Sigmoid colon (tissue), 7 donors: Measurements from ENCODE around the gene SMYD4. TPM values are rescaled to one million over a fixed set of nuclear protein-coding genes. Genes with fewer than 3 reads are reported as not detected.

ENCODE experiments used
- DNase-seq: peaks from one replicate; pipeline ENCODE4 v3.0.0-alpha.2; 2019
- H3K27ac ChIP-seq, 4 donors: fragments of 200-600 bp; sonication (generic); one replicate each; pipeline ENCODE4 v1.5.1; 2016 to 2019; ENCODE audit warnings: mild to moderate bottlenecking in 1 of 4
- H3K27me3 ChIP-seq, 3 donors: fragments of 200-600 bp; sonication (generic); one replicate each; pipeline ENCODE4 v1.5.1; 2019; ENCODE audit warnings: mild to moderate bottlenecking in 1 of 3
- H3K36me3 ChIP-seq, 4 donors: fragments of 200-600 bp; sonication (generic); one replicate each; pipeline ENCODE4 v1.5.1; 2016 to 2019
- H3K4me1 ChIP-seq, 4 donors: fragments of 200-600 bp; sonication (generic); one replicate each; pipeline ENCODE4 v1.5.1; 2017 to 2019
- H3K4me3 ChIP-seq, 4 donors: fragments of 200-600 bp; sonication (generic); one replicate each; pipeline ENCODE4 v1.5.1; 2017 to 2019; ENCODE audit warnings: mild to moderate bottlenecking in 2 of 4, moderate library complexity in 1 of 4
- H3K9me3 ChIP-seq, 4 donors: fragments of 200-600 bp in 3 of 4; sonication (generic) in 3 of 4; one replicate each; pipeline versions ENCODE4 v1.5.1 to v1.6.1; 2013 to 2019
- EP300 ChIP-seq, 4 donors: sonication (generic); formaldehyde crosslinking; IDR thresholded peaks; one replicate each; pipeline ENCODE4 v1.6.1; 2017; ENCODE audit warnings: antibody characterized with exemption in 4 of 4
- POLR2A ChIP-seq, 2 donors: fragments of 450-650 bp; IDR thresholded peaks; one replicate each; pipeline ENCODE4 v1.6.1; 2016; ENCODE audit warnings: antibody characterized with exemption in 2 of 2, mild to moderate bottlenecking in 2 of 2, moderate library complexity in 2 of 2
- POLR2AphosphoS5 ChIP-seq, 4 donors: sonication (generic); formaldehyde crosslinking; IDR thresholded peaks; one replicate each; pipeline ENCODE4 v1.6.1; 2017; ENCODE audit warnings: antibody characterized with exemption in 4 of 4
- WGBS, 2 donors: extraction: QIAGEN DNeasy Blood & Tissue Kit; methylation state at CpG; one replicate each; pipeline ENCODE4 v1.1.7; 2013; 5-methylcytosine and 5-hydroxymethylcytosine counted together
- intact Hi-C: fragments of 100-400 bp; cut with DNase I; formaldehyde crosslinking; loops from one replicate; pipeline ENCODE4 v1.15.1; 2023
- polyA plus RNA-seq, 3 donors: library from polyadenylated mRNA; stranded (reverse); fragments of 200-250 nt; gene quantifications; one replicate each; pipeline ENCODE4 v1.2.3, GENCODE V29; 2013
- total RNA-seq, 4 donors: library from RNA; depleted of rRNA; stranded (reverse); fragments of >200 nt; gene quantifications; one replicate each; pipeline ENCODE4 v1.1.0, GENCODE V29; 2016
- TF ChIP-seq, protein P1 (sequence below), 4 experiments: fragments of 450-650 bp in 3 of 4; fragments of 200-600 bp in 1 of 4; IDR thresholded peaks; one replicate each; pipeline ENCODE4 v1.5.1; 2016 to 2019; ENCODE audit warnings: antibody characterized with exemption in 4 of 4, mild to moderate bottlenecking in 3 of 4, moderate library complexity in 2 of 4
- donor health status: healthy with polysubstance abuse.
- donor health status: Bipolar disorder and iron deficiency.
- donor health status: healthy.

The SMYD4 gene
- total and polyA plus RNA-seq, 7 donors: 2.4 to 19.1 (median 14.3) TPM

GRCh38 chr17:1730326-1731193 is 99.1 kb downstream of the SMYD4 start:
- peak; percentile 95 for DNase-seq
- Histone ChIP-seq H3K36me3 (peaks cover 5 to 60% (median 29%) of the 10 kb centered on the region in 4 donors), H3K27me3 (no peaks in the 10 kb centered on the region), H3K9me3 (no peaks in the 10 kb centered on the region), H3K4me1 (peaks cover 0 to 48% (median 26%) of the 10 kb centered on the region in 4 donors), H3K27ac (peak overlapping the region; percentile 76 to 85 (median 83)), H3K4me3 (peak overlapping the region in 3 of 4 donors; percentile 10 to 13 (median 13))
- TF ChIP-seq POLR2A (IDR thresholded peaks at IDR 0.05) (no peak), POLR2AphosphoS5 (IDR thresholded peaks at IDR 0.05) (peak; percentile 46 to 77 (median 66)), EP300 (IDR thresholded peaks at IDR 0.05) (no peak)
- TF ChIP-seq, protein P1, sequence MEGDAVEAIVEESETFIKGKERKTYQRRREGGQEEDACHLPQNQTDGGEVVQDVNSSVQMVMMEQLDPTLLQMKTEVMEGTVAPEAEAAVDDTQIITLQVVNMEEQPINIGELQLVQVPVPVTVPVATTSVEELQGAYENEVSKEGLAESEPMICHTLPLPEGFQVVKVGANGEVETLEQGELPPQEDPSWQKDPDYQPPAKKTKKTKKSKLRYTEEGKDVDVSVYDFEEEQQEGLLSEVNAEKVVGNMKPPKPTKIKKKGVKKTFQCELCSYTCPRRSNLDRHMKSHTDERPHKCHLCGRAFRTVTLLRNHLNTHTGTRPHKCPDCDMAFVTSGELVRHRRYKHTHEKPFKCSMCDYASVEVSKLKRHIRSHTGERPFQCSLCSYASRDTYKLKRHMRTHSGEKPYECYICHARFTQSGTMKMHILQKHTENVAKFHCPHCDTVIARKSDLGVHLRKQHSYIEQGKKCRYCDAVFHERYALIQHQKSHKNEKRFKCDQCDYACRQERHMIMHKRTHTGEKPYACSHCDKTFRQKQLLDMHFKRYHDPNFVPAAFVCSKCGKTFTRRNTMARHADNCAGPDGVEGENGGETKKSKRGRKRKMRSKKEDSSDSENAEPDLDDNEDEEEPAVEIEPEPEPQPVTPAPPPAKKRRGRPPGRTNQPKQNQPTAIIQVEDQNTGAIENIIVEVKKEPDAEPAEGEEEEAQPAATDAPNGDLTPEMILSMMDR (IDR thresholded peaks at IDR 0.05): no peak
- intact Hi-C loops: no loop called here
- 84 to 86% methylated on average over 40 of the region's 40 CpGs for WGBS, 2 donors

DNA sequence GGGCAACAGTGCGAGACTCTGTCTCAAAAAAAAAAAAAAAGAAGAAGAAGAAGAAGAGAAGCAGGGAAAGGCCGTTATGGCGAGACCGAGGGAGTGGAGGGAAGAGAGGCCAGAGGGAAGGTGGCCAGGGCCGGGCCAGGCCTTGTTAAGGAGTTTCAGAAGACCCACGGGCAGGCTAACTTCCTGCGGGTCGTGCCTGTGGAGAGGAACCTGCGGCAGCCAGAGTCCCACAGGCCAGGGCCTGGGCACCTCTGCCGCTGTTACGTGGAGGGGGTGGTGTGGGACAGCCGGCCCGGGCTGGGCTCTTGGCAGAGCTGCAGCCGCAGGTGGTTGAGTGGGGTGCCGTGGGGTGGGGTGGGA is 99.8 kb downstream of the SMYD4 start:
- TF ChIP-seq POLR2AphosphoS5 (IDR thresholded peaks at IDR 0.05) (no peak), EP300 (IDR thresholded peaks at IDR 0.05) (no peak), POLR2A (IDR thresholded peaks at IDR 0.05) (no peak)
- TF ChIP-seq, protein P1 (IDR thresholded peaks at IDR 0.05): no peak
- intact Hi-C loops: no loop called here
- Histone ChIP-seq H3K9me3 (no peaks in the 10 kb centered on the region), H3K4me3 (peak overlapping the region in 3 of 4 donors; percentile 10 to 13 (median 13)), H3K27me3 (no peaks in the 10 kb centered on the region), H3K27ac (peak overlapping the region; percentile 76 to 85 (median 83)), H3K36me3 (peaks cover 5 to 54% (median 29%) of the 10 kb centered on the region in 4 donors), H3K4me1 (peaks cover 0 to 53% (median 32%) of the 10 kb centered on the region in 4 donors)
- no peak for DNase-seq
- WGBS, 2 donors: 78 to 80% methylated on average over 15 of the region's 15 CpGs

Other genes with a start within 250 kb of the SMYD4 start
- 1 to 10 TPM; 7.1 to 9.2 (median 7.9) TPM for gene SLC43A2, start 201.1 kb downstream of the SMYD4 start, total RNA-seq
- 10 to 100 TPM in 1 of 3 donors, 1 to 10 TPM in 2; 2.4 to 16.5 (median 4.4) TPM for gene SLC43A2, start 201.1 kb downstream of the SMYD4 start, polyA plus RNA-seq
- 10 to 100 TPM in 1 of 4 donors, 1 to 10 TPM in 3; 4.3 to 10.2 (median 5.9) TPM for gene SCARF1, start 184.2 kb downstream of the SMYD4 start, total RNA-seq
- gene SCARF1, start 184.2 kb downstream of the SMYD4 start, polyA plus RNA-seq: 1 to 10 TPM; 2.1 to 7.5 (median 2.4) TPM
- 10 to 100 TPM; 13.6 to 33.0 (median 19.0) TPM for gene RILP, start 180.0 kb downstream of the SMYD4 start, total RNA-seq
- gene RILP, start 180.0 kb downstream of the SMYD4 start, polyA plus RNA-seq: 10 to 100 TPM; 28.5 to 40.5 (median 37.8) TPM
- gene PRPF8, start 145.0 kb downstream of the SMYD4 start, total RNA-seq: 100 to 1,000 TPM; 115 to 155 (median 125) TPM
- gene PRPF8, start 145.0 kb downstream of the SMYD4 start, polyA plus RNA-seq: 10 to 100 TPM; 25.9 to 92.8 (median 34.2) TPM
- 1 to 10 TPM; 2.6 to 5.4 (median 4.1) TPM for gene TLCD2, start 119.5 kb downstream of the SMYD4 start, total RNA-seq
- gene TLCD2, start 119.5 kb downstream of the SMYD4 start, polyA plus RNA-seq: 10 to 100 TPM in 1 of 3 donors, 1 to 10 TPM in 2; 7.2 to 23.2 (median 9.2) TPM
- 10 to 100 TPM; 21.8 to 49.3 (median 28.2) TPM for gene WDR81, start 105.2 kb downstream of the SMYD4 start, total RNA-seq
- gene WDR81, start 105.2 kb downstream of the SMYD4 start, polyA plus RNA-seq: 10 to 100 TPM in 1 of 3 donors, 1 to 10 TPM in 2; 6.6 to 29.3 (median 7.4) TPM
- 1 to 10 TPM; 2.9 to 7.2 (median 4.1) TPM for gene SERPINF2, start 87.0 kb downstream of the SMYD4 start, total RNA-seq
- gene SERPINF2, start 87.0 kb downstream of the SMYD4 start, polyA plus RNA-seq: 10 to 100 TPM in 1 of 3 donors, 1 to 10 TPM in 1, under 1 TPM in 1; 0.69 to 12.9 (median 1.2) TPM
- gene SERPINF1, start 67.8 kb downstream of the SMYD4 start, total RNA-seq: 100 to 1,000 TPM; 275 to 539 (median 352) TPM
- 100 to 1,000 TPM in 2 of 3 donors, 10 to 100 TPM in 1; 77.7 to 124 (median 112) TPM for gene SERPINF1, start 67.8 kb downstream of the SMYD4 start, polyA plus RNA-seq
- 10 to 100 TPM; 27.8 to 46.8 (median 31.1) TPM for gene RPA1, start 103 bp upstream of the SMYD4 start, total RNA-seq
- gene RPA1, start 103 bp upstream of the SMYD4 start, polyA plus RNA-seq: 10 to 100 TPM; 16.2 to 35.2 (median 27.6) TPM
- under 1 TPM; 0.16 to 0.71 (median 0.48) TPM for gene RTN4RL1, start 195.4 kb upstream of the SMYD4 start, total RNA-seq
- gene RTN4RL1, start 195.4 kb upstream of the SMYD4 start, polyA plus RNA-seq: under 1 TPM in 2 of 3 donors, not detected in 1; under 0.01 to 0.69 TPM
- gene DPH1, start 200.3 kb upstream of the SMYD4 start, total RNA-seq: 10 to 100 TPM; 27.6 to 60.1 (median 38.8) TPM
- 10 to 100 TPM in 2 of 3 donors, 1 to 10 TPM in 1; 7.2 to 26.6 (median 12.0) TPM for gene DPH1, start 200.3 kb upstream of the SMYD4 start, polyA plus RNA-seq
- 10 to 100 TPM; 26.3 to 43.0 (median 32.9) TPM for gene OVCA2, start 212.1 kb upstream of the SMYD4 start, total RNA-seq
- 10 to 100 TPM; 61.3 to 66.8 (median 63.3) TPM for gene OVCA2, start 212.1 kb upstream of the SMYD4 start, polyA plus RNA-seq
- gene HIC1, start 225.2 kb upstream of the SMYD4 start, total RNA-seq: 10 to 100 TPM; 10.4 to 44.9 (median 24.8) TPM
- 1 to 10 TPM; 1.6 to 5.4 (median 5.1) TPM for gene HIC1, start 225.2 kb upstream of the SMYD4 start, polyA plus RNA-seq